ENCODE results near the gene OMG. TPM values are rescaled to one million over a fixed set of nuclear protein-coding genes. Genes with fewer than 3 reads are reported as not detected.
"Not testable (repeated sequence)": the region's sequence is repeated elsewhere in the genome, so short reads cannot be mapped to it uniquely, and the experiment has no call there.

OMG gene
- total and polyA plus RNA-seq, 2 donors (not counting 1 experiment from before 2014, with no cell fraction given): 17.3 to 26.8 TPM

- TF ChIP-seq EZH2 (IDR thresholded peaks at IDR 0.05; ENCODE audit: low read length, missing control alignments) (no peak), CTCF (conservative IDR thresholded peaks at IDR 0.05 in 1 of 2, IDR thresholded peaks at IDR 0.05 in 1 of 2; ENCODE audit: low read depth in 1 of 2, low read length in 2 of 2) (no peak)
- no peaks in the 10 kb centered on the region for H3K79me2 ChIP-seq (ENCODE audit: control insufficient read depth, insufficient read depth, low read length)
- DNase-seq (ENCODE audit: low read depth in 2 of 2): no peak
- no peak overlapping the region for H3K4me2 ChIP-seq (ENCODE audit: extremely low read depth, insufficient read depth, low read length)
- no peaks in the 10 kb centered on the region for H3K9me3 ChIP-seq (ENCODE audit: control insufficient read depth, insufficient read depth, low read depth, low read length)
- H3K27ac ChIP-seq (ENCODE audit: insufficient read depth, low read length): no peak overlapping the region
- no peaks in the 10 kb centered on the region for H3K27me3 ChIP-seq (ENCODE audit: control insufficient read depth, insufficient read depth, low read length)
- H2AFZ ChIP-seq (ENCODE audit: low read length): no peak overlapping the region
- H3K9ac ChIP-seq (ENCODE audit: insufficient read depth, low read length): no peak overlapping the region
- no peaks in the 10 kb centered on the region for H4K20me1 ChIP-seq (ENCODE audit: control insufficient read depth, extremely low read depth, insufficient read depth, low read length)
- peaks cover 2% of the 10 kb centered on the region for H3K4me1 ChIP-seq (ENCODE audit: control insufficient read depth, extremely low read depth, insufficient read depth, low read length)
- H3K36me3 ChIP-seq (ENCODE audit: control insufficient read depth, insufficient read depth, low read length): no peaks in the 10 kb centered on the region
- H3K4me3 ChIP-seq (replicated peaks in 1 of 4; ENCODE audit: control extremely low read depth in 1 of 4, insufficient read depth in 1 of 4, low read depth in 3 of 4, low read length in 4 of 4): no peak overlapping the region
Measured at GRCh38 chr17:31291820-31292219, 5.2 kb downstream of the OMG start.

- no peak overlapping the region for H3K27ac ChIP-seq (ENCODE audit: insufficient read depth, low read length)
- no peak overlapping the region for H3K4me3 ChIP-seq (replicated peaks in 1 of 4; ENCODE audit: control extremely low read depth in 1 of 4, insufficient read depth in 1 of 4, low read depth in 3 of 4, low read length in 4 of 4)
- no peak overlapping the region for H2AFZ ChIP-seq (ENCODE audit: low read length)
- no peak overlapping the region for H3K4me2 ChIP-seq (ENCODE audit: extremely low read depth, insufficient read depth, low read length)
- no peak for TF ChIP-seq EZH2 (IDR thresholded peaks at IDR 0.05; ENCODE audit: low read length, missing control alignments)
- TF ChIP-seq CTCF (conservative IDR thresholded peaks at IDR 0.05 in 1 of 2, IDR thresholded peaks at IDR 0.05 in 1 of 2; ENCODE audit: low read depth in 1 of 2, low read length in 2 of 2): no peak
- H3K9me3 ChIP-seq (ENCODE audit: control insufficient read depth, insufficient read depth, low read depth, low read length): no peaks in the 10 kb centered on the region
- H3K9ac ChIP-seq (ENCODE audit: insufficient read depth, low read length): no peak overlapping the region
- no peaks in the 10 kb centered on the region for H4K20me1 ChIP-seq (ENCODE audit: control insufficient read depth, extremely low read depth, insufficient read depth, low read length)
- no peaks in the 10 kb centered on the region for H3K36me3 ChIP-seq (ENCODE audit: control insufficient read depth, insufficient read depth, low read length)
- H3K27me3 ChIP-seq (ENCODE audit: control insufficient read depth, insufficient read depth, low read length): no peaks in the 10 kb centered on the region
- H3K79me2 ChIP-seq (ENCODE audit: control insufficient read depth, insufficient read depth, low read length): no peaks in the 10 kb centered on the region
- H3K4me1 ChIP-seq (ENCODE audit: control insufficient read depth, extremely low read depth, insufficient read depth, low read length): peaks cover 2% of the 10 kb centered on the region
- no peak for DNase-seq (ENCODE audit: low read depth in 2 of 2)
Measured at GRCh38 chr17:31289790-31290189, 7.2 kb downstream of the OMG start.

GRCh38 chr17:31287932-31288331 is 9.1 kb downstream of the OMG start:
- H3K27me3 ChIP-seq (ENCODE audit: control insufficient read depth, insufficient read depth, low read length); DNase-seq (ENCODE audit: low read depth in 2 of 2); H3K27ac ChIP-seq (ENCODE audit: insufficient read depth, low read length); H3K9ac ChIP-seq (ENCODE audit: insufficient read depth, low read length); H3K4me2 ChIP-seq (ENCODE audit: extremely low read depth, insufficient read depth, low read length); H3K4me3 ChIP-seq (replicated peaks in 1 of 4; ENCODE audit: control extremely low read depth in 1 of 4, insufficient read depth in 1 of 4, low read depth in 3 of 4, low read length in 4 of 4); H3K4me1 ChIP-seq (ENCODE audit: control insufficient read depth, extremely low read depth, insufficient read depth, low read length); H2AFZ ChIP-seq (ENCODE audit: low read length); H4K20me1 ChIP-seq (ENCODE audit: control insufficient read depth, extremely low read depth, insufficient read depth, low read length); H3K36me3 ChIP-seq (ENCODE audit: control insufficient read depth, insufficient read depth, low read length); H3K79me2 ChIP-seq (ENCODE audit: control insufficient read depth, insufficient read depth, low read length); H3K9me3 ChIP-seq (ENCODE audit: control insufficient read depth, insufficient read depth, low read depth, low read length): not testable (repeated sequence)
